HFFc6 (cell line): ENCODE measurements around the gene IGFBP6. TPM values are rescaled to one million over a fixed set of nuclear protein-coding genes. Genes with fewer than 3 reads are reported as not detected.

Experiments
- DNase-seq: peaks from one replicate; pipeline ENCODE4 v3.0.0-alpha.2; 2018
- H3K27ac Mint-ChIP-seq: 2 replicates; pipeline ENCODE4 v1.8.0; 2020; ENCODE audit warnings: mild to moderate bottlenecking, mixed read lengths
- H3K27me3 Mint-ChIP-seq: 2 replicates; pipeline ENCODE4 v1.8.0; 2021; ENCODE audit warnings: mild to moderate bottlenecking, moderate library complexity, mixed read lengths; ENCODE audit not compliant: insufficient read depth
- H3K36me3 Mint-ChIP-seq: 2 replicates; pipeline ENCODE4 v1.8.0; 2021; ENCODE audit warnings: low read depth, mixed read lengths
- H3K4me1 Mint-ChIP-seq: 2 replicates; pipeline ENCODE4 v1.8.0; 2020; ENCODE audit warnings: low read depth, mixed read lengths
- H3K4me3 Mint-ChIP-seq: 2 replicates; pipeline ENCODE4 v1.8.0; 2020; ENCODE audit warnings: mild to moderate bottlenecking, moderate library complexity, mixed read lengths
- H3K9me3 Mint-ChIP-seq: 2 replicates; pipeline ENCODE4 v1.8.0; 2020; ENCODE audit warnings: mild to moderate bottlenecking, mixed read lengths
- CTCF ChIP-seq: fragments of 200-600 bp; sonication (generic); IDR thresholded peaks from 2 replicates; pipeline ENCODE4 v1.5.0; 2021; ENCODE audit warnings: antibody characterized with exemption, mild to moderate bottlenecking
- total RNA-seq, 6 experiments: library from RNA; stranded (reverse); fragmentation: NEBNext Ultra II Directional; extraction: Animal tissue kit (Norgen Biotek cat#: 25700); gene quantifications; 2 replicates in 1 of 6; 3 replicates in 5 of 6; pipeline ENCODE4 v1.2.3, GENCODE V29; 2021

Gene IGFBP6
- total RNA-seq, 6 experiments from 2014 or later = 317 to 444 (median 430) TPM

DNA sequence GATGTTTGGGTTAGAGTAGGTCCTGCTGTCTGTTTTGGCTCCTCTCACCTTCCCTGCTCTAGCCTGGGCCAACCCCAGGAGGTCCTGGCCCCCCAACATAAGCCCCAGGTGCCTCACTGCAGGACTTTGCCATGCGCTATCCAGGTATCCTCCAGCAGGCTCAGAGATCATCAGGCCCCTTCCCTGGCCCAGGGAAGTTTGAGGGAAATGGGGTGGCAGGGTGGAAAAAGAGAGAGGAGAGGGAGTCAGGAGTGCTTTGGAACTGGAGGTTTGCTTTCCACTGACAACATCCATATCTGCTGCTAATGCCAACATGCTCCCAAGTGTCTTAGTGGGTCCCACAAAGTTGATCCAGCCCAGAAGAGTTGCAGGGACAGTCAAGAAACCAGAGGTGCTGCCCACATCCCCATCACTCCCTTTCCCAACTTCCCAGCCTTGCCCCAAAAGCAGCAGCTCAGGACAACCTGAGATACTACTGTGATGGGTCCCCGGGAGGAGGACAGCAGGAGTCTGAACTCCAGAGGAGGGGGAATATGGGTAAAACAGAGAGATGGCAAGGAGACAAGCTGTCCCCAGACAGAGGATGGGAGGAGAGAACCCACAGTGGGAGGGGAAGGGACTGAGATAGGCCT, 46.9 kb upstream of the IGFBP6 start:
- DNase-seq = no peak
- peaks cover 4% of the 10 kb centered on the region for H3K27me3 Mint-ChIP-seq
- H3K9me3 Mint-ChIP-seq = no peaks in the 10 kb centered on the region
- peaks cover 6% of the 10 kb centered on the region for H3K36me3 Mint-ChIP-seq
- H3K4me1 Mint-ChIP-seq = peaks cover 72% of the 10 kb centered on the region
- peak overlapping the region; percentile 86 for H3K4me3 Mint-ChIP-seq
- H3K27ac Mint-ChIP-seq = peak overlapping the region; percentile 97
- TF ChIP-seq CTCF = no peak

DNA sequence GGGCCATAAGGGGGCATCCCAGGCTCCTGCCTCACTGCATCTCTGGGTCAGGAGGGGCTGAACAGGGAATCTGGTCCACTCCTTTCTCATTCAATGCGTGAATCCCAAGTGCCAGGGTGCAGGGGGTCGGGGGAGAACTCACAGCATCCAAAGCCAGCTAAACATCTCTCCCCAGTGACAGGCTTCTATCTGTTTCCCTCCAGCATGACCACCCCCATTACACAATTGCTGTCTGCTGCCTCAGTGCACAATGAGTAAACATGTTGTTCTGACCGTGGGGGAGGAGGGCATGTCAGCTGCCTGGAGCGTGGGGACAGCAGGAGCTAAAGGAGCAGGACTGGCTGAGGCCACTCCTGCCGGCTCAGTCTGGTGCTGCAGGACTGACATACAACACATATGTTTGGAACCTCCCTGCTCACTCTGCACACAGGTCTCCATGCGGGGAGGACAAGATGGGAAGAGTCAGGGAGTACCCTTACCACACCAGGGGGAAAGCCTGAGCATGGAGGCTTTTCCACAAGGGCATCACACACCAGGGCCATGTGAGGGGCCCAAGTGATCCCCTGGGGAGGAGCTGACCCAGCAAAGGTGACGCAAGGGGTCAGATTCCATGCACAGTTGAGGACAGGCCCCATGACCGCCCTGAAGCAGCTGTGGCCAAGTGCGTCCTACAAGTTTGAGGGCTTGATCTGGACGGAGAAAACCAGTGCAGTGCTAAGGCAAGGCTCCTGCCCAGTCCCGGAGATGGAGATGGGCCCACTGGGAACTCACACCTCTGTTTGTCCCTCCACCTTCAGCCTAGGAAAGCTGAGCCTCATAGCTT, 46.2 kb upstream of the IGFBP6 start:
- no peaks in the 10 kb centered on the region for H3K9me3 Mint-ChIP-seq
- H3K27ac Mint-ChIP-seq = peak overlapping the region; percentile 97
- peaks cover 66% of the 10 kb centered on the region for H3K4me1 Mint-ChIP-seq
- H3K4me3 Mint-ChIP-seq = peak overlapping the region; percentile 86
- H3K36me3 Mint-ChIP-seq = peaks cover 7% of the 10 kb centered on the region
- DNase-seq = peak; percentile 71
- peaks cover 5% of the 10 kb centered on the region for H3K27me3 Mint-ChIP-seq
- peak; percentile 54 for TF ChIP-seq CTCF

GRCh38 chr12:53051881-53052412, 45.5 kb upstream of the IGFBP6 start:
- Mint-ChIP-seq H3K4me3 (peak overlapping the region; percentile 86), H3K27ac (peak overlapping the region; percentile 97), H3K9me3 (no peaks in the 10 kb centered on the region), H3K27me3 (peaks cover 3% of the 10 kb centered on the region), H3K36me3 (peaks cover 7% of the 10 kb centered on the region), H3K4me1 (peaks cover 64% of the 10 kb centered on the region)
- DNase-seq = no peak
- TF ChIP-seq CTCF = no peak

DNA sequence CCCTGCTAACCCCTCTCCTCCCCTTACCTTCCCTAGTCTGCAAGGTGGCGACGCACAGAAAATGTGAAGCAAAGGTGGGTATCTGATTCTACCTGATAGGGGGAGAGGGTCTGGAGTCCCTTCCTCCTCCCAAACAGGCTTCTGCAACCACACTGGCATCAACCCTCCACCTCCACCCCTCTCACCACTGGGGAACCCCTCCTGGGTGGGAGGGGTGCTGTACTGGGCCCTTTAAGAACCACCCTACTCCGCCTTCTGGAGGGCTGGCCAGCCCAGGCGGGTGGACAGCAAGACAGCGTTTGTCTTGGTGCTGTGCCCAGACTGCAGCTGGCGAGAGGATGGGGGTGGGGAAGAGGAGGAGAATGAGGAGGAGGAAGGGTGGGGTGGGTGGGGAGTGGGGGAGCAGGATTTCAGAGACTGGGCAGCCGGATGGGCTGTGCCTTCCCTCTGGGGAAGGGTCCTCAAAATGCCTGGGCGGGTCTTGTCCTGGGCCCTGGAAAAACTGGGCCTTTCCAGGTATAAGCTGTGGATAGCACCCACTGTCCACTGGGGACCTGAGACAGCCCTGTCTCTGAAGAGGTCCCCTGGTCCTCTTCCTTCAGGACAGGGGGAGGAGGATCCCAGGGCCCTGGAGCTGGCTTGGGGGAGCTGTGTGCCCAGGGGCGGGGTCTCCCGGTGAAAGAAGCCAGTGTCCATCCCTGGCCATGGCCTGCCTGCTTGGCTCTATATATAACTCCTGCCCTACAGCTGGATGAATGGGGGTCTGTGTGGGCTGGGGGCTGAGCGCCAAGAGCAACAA, 44.8 kb upstream of the IGFBP6 start:
- peak overlapping the region; percentile 97 for H3K27ac Mint-ChIP-seq
- peaks cover 64% of the 10 kb centered on the region for H3K4me1 Mint-ChIP-seq
- peak overlapping the region; percentile 86 for H3K4me3 Mint-ChIP-seq
- H3K9me3 Mint-ChIP-seq = no peaks in the 10 kb centered on the region
- H3K36me3 Mint-ChIP-seq = peaks cover 7% of the 10 kb centered on the region
- DNase-seq = peak; percentile 53
- peaks cover 3% of the 10 kb centered on the region for H3K27me3 Mint-ChIP-seq
- TF ChIP-seq CTCF = no peak
